B cell (primary cell): Measurements from ENCODE around the gene PEAK1.

Experiments
- CTCF ChIP-seq: fragments of 200-600 bp; IDR thresholded peaks from one replicate; pipeline ENCODE4 v1.8.0; 2022; ENCODE audit warnings: antibody characterized with exemption, mild to moderate bottlenecking
- EZH2 ChIP-seq: IDR thresholded peaks from 2 replicates; pipeline ENCODE4 v1.6.1; 2012; ENCODE audit warnings: borderline replicate concordance, low read depth, mild to moderate bottlenecking, moderate library complexity, low read length; ENCODE audit not compliant: insufficient read depth, poor library complexity, severe bottlenecking

GRCh38 chr15:77066971-77067690 lies 352.8 kb downstream of the PEAK1 start:
- TF ChIP-seq CTCF (no peak), EZH2 (no peak)
